Ishikawa (cell line): ENCODE data around the gene EHD4.

Source experiments
- CEBPB ChIP-seq: IDR thresholded peaks from 2 replicates; pipeline ENCODE4 v1.6.1; 2012
- CREB1 ChIP-seq: IDR thresholded peaks from 2 replicates; pipeline ENCODE4 v1.6.1; 2012; ENCODE audit warnings: low read depth
- EGR1 ChIP-seq: IDR thresholded peaks from 2 replicates; pipeline ENCODE4 v1.6.1; 2012
- EP300 ChIP-seq: IDR thresholded peaks from 2 replicates; pipeline ENCODE4 v1.6.1; 2012; ENCODE audit warnings: borderline replicate concordance
- FOXM1 ChIP-seq: IDR thresholded peaks from 2 replicates; pipeline ENCODE4 v1.6.1; 2012; ENCODE audit warnings: low read depth, borderline replicate concordance
- MAX ChIP-seq: IDR thresholded peaks from 2 replicates; pipeline ENCODE4 v1.6.1; 2012
- NFIC ChIP-seq: IDR thresholded peaks from 2 replicates; pipeline ENCODE4 v1.6.1; 2012
- RAD21 ChIP-seq: IDR thresholded peaks from 2 replicates; pipeline ENCODE4 v1.6.1; 2012; ENCODE audit warnings: low read depth
- REST ChIP-seq: IDR thresholded peaks from 2 replicates; pipeline ENCODE4 v1.6.1; 2012; ENCODE audit warnings: low read depth, mild to moderate bottlenecking
- TCF12 ChIP-seq: IDR thresholded peaks from 2 replicates; pipeline ENCODE4 v1.6.1; 2012; ENCODE audit warnings: low read depth
- TEAD4 ChIP-seq: IDR thresholded peaks from 2 replicates; pipeline ENCODE4 v1.6.1; 2012
- USF1 ChIP-seq: IDR thresholded peaks from 2 replicates; pipeline ENCODE4 v1.6.1; 2012
- YY1 ChIP-seq: IDR thresholded peaks from 2 replicates; pipeline ENCODE4 v1.6.1; 2012; ENCODE audit warnings: low read depth
- ZBTB7A ChIP-seq: IDR thresholded peaks from 2 replicates; pipeline ENCODE4 v1.6.1; 2012; ENCODE audit warnings: low read depth

- TF ChIP-seq TEAD4 = no peak
- no peak for TF ChIP-seq RAD21
- TF ChIP-seq ZBTB7A = no peak
- no peak for TF ChIP-seq EP300
- TF ChIP-seq TCF12 = no peak
- TF ChIP-seq CREB1 = no peak
- TF ChIP-seq YY1 = no peak
- no peak for TF ChIP-seq CEBPB
- no peak for TF ChIP-seq REST
- no peak for TF ChIP-seq MAX
- TF ChIP-seq FOXM1 = no peak
- no peak for TF ChIP-seq NFIC
- no peak for TF ChIP-seq USF1
- TF ChIP-seq EGR1 = no peak
Observed at GRCh38 chr15:41921167-41921566, 51.2 kb downstream of the EHD4 start.
